Activated CD4-positive, alpha-beta T cell treated with anti-CD3 and anti-CD28 coated beads, Interleukin-2, amount 50 U/mL, for 48 hours (primary cell): Measurements from ENCODE around the gene TDRKH.

Experiments
- DNase-seq, 2 experiments: peaks; one replicate each; pipeline ENCODE4 v3.0.0-alpha.2; 2020

Gene TDRKH, protein sequence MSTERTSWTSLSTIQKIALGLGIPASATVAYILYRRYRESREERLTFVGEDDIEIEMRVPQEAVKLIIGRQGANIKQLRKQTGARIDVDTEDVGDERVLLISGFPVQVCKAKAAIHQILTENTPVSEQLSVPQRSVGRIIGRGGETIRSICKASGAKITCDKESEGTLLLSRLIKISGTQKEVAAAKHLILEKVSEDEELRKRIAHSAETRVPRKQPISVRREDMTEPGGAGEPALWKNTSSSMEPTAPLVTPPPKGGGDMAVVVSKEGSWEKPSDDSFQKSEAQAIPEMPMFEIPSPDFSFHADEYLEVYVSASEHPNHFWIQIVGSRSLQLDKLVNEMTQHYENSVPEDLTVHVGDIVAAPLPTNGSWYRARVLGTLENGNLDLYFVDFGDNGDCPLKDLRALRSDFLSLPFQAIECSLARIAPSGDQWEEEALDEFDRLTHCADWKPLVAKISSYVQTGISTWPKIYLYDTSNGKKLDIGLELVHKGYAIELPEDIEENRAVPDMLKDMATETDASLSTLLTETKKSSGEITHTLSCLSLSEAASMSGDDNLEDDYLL

DNA sequence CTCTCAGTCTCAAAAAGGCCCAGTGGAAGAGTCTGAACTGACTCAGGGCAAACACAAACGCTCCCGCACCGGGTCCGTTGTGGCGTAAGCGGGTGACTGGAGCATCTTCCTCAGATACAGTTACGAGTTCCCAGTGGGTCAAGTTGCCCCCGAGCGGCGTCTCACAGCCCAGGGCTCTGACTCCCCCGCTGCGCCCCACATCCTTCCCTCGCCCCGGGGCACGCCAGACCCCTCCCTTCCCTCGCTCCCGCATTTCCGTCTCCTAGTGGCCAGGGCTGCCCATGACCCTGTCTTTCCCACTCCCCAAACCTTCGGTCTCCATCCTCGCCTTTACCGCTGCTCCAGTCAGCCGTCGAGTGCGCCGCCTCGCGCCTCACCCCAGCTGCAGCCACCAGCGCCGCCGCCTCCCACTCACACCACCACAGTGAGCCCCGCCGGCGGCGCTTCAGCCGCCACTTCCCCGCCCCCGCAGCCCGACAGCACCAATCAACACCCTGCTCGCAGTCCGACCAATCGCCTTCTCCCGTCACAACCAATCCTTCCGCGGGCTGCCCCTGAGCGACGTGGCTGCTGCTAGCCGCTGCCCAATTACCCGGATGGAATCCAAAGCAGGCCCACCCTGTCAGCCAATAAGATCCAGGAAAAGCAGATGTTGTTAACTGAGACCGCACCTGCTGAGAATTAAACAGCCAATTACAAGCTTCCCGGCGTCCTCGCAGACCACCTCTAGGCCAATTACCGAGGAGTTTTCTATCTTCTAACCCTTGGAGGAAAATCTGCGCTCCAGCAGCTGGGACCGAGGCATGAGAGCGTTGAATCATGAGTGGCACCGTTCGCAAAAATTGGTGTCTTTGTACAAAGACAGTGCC, at the start of gene TDRKH:
TSS of gene TDRKH (minus strand) at position 430 of the 869 bp plus-strand sequence. CDS start 7,478 bp downstream, outside the sequence.
- peak; percentile 98 to 99 for DNase-seq

DNA sequence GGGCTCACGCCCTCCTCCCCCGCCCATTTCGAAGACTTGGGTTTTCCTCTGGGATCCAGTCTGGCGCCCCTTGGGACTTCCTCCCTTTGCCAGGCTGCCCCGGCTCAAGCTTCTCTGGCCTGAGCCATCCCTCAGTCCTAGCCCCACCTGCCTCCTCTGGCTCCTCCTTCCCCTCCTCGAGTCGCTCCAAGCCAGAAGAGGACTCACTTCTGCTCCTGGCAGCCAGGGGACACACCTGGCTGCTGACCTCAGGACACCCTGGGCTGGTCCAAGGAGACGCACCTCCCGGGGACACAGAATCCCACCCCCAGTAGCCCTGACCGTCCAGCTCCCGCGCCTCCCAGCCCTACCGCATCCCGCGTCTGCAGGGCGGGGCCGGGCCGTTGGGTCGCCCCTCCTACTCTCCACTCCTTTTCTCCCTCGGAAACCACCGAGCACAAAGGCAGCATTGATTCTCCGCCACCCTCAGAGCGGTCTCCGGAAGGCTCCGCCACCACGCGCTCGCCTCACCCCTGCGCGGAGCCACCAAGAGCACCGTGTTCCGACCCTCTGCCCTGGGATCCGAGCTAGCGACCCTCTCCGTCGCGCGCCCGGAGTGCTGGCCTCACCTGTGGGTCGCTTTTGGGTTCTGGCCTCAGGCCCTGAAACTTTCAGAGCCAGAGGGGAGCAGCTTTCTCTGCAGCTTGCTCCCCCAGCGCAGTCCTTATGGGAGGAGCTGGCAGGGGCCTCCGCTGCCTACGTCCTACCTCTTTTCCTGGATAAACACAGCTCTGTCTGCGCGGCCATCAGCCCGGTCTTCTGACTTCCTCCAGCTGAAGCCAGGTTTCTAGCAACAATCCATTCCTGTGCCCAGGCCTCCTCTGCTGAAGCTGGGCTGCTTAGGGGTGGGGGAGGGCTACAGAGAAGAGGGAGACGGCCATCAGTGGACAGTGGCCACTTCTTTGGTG, 49.4 kb upstream of the TDRKH start, which contains the start of gene C2CD4D:
TSS of gene C2CD4D (minus strand) at position 364 of the 947 bp plus-strand sequence. CDS start 831 bp downstream, outside the sequence.
- peak; percentile 75 to 84 for DNase-seq

DNA sequence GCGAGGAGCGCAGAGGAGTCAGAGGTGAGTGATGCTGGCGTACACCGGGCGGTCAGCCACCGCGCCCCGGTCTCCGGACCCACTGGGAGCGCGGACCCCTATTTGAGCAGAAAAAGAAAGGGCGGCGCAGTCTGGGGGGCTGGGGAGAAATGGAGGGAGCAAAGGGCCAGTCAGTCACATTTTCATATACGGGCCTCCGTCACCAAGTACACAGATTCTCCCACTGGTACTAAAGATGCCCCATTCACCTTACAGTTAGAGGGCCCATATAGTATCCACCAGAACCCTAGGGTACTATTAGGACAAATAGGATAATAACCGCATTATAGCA, 48.7 kb upstream of the TDRKH start:
- DNase-seq: no peak

DNA sequence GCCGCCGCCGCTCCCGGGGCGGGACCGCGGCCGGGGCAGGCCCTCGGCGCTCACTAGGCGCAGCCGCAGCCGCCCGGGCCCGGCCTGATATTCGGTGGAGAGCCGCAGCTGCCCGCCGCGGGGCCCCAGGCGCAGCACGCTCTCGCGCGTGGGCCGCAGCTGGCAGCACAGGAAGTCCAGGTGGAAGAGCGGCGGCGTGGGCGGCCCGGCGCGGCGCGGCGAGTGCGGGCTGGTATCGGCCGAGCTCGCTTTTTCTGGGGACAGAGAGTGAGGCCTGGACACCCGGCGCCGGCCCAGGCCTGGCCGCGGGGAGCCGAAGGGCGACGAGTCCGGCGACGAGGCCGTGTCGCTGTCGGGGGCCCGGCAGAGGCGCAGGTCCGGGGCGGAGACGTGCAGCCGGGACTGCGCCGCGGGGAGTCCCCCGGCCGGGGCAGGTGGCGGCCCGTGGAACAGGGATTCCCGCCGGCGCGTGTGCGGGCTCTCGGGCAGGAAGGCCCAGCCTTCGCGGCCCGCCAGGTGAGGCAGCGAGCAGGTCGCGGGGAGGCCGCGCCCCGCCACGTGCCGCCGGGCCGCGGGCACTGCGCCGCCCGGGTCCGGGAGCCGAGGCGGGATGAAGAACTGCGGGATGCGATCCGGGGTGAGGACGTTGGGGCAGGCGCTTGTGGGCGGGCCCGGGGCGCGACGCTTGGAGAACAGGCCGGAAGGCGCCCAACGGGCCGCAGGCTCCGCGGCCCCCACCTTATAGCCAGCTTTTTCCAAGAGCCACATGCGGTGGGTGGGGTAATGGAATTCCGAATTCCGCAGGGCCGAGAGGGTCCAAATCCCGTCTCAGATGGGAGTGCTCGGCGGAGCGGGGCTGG, 48.2 kb upstream of the TDRKH start:
- DNase-seq: peak in 1 of 2 experiments; percentile 58

DNA sequence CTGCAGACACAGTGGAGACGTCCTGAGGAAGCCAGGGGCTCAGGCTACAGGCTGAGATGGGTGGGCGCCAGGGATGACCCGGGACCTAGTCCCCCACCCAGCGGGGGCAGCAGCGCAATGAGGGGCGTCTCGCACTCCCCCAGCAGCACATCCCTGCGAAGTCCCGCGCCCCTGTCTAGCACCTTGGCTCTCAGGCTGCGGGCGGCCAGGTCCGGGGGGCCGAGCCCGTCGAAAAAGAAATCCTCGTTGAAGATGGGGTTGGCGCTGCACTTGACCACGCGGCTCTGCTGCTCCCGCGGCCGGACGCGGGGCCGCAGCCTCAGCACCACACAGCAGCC, 47.6 kb upstream of the TDRKH start:
- no peak for DNase-seq

DNA sequence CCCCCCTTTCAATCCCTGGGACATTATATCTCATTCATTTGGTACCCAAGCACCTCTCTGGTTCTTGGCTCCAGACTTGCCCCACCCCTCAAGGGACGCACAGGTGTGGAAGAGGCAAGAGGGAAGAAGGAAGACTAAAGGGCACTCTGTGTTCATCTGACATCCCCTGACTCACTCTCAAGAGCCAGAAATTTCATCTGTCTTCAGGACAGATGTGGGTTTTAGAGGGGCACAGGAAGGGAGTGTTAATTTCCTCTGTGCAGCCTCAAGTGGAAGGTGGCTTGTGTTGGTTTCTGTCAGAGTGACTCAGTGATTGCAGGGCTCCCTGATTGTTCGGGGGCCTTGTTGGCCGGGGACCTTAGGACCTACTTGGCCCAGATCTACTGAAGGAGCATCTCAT, 46.9 kb upstream of the TDRKH start:
- DNase-seq: no peak

DNA sequence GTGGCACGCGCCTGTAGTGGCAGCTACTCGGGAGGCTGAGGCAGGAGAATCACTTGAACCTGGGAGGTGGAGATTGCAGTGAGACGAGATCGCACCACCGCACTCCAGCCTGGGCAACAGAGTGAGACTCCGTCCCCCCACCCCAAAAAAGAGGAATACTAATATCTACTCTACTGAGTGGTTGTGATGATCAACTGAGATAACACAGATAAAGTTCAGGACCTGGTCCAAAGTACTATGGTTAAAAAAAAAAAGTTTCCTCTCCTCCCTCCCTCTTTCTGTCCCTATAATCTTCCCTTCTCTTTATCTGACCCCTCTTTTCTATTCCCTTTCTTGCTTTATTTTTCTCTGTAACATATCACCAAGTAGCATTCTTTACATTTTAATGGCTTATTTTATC, 45.3 kb upstream of the TDRKH start:
- no peak for DNase-seq

DNA sequence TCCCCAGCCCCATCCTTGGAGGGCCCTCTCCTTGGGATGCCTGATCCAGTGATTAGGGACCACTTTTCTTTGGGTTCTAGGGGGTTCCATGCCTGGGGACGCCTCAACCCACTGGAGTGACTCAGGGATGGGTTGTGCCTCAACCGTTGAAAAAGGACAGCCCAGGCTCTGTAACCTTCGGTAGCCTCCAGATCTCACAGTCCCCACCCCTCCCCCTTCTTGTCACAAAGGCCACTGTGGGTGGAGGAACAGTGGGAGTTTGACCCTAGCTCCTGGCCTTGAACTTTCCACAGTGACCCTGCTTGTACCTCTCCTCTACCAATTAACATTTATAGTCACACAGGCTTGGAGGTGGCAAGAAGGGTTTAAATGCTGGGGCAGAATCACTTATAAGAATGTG, 43.9 kb upstream of the TDRKH start:
- DNase-seq: no peak

DNA sequence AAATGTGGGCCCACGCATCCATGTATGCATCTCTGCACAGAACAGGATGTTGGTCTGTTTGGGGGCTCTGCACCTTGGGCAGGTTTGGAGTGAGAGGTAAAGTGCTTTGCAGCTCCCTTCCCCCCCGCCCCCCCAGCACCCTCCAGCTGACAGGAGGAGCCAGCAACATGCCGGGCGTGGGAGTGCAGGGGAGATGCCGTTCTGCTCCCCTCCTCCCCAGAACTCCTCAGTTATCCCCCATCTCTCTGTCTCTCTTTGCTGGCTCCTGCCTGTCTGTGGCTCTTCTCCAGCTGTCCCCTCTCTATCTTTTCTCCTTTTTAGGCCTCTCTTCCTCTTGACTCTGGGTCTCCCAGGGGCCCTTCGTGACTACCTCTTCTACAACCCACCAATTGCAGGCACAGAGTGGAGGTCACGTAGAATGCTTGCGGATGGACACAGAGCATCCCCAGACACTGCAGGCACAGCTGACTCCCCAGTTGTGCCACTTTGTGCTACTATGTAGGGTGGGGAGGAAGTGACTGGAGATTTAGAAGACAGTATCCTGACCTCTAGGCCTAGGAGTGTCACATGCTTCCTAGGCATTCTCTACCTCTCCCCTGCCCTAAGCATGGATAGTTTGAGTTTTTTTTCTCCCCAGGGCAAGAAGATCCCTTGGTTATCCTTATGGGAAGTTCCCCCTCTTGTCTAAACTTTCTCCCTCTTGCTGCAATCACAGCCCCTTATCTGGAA, 43.0 kb upstream of the TDRKH start:
- DNase-seq: no peak

DNA sequence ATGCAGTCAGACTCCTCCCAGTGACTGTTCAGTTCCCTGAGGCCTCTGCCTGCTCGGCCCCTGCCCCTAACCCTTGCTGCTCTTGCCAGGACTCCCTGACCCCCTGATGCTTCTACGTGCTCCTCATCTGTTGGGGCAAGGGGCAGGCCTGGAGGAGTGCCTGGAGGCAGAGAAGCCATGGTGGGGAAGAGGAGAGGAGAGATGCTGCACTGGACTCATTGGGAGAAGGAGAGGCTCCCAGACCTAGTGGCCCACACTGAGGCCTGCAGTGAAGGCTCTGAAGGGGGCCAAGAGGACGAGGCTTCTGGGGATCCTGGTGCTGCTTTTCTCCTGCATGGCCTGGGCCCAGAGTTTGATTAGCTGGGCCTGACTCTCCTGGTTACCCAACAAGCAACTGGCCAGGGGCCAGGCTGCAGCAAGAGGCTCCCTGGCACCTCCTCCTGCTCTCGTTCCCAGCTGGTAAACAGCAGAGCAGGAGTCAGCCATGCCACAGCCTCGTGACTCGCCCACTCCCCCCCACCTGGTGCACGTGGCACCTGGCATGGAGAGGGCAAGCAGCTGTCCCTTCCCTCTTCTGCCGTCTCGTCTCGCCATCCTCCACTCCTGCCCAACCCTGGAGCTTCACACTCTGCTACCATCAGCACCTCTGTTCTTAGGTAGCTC, 42.1 kb upstream of the TDRKH start:
- no peak for DNase-seq

DNA sequence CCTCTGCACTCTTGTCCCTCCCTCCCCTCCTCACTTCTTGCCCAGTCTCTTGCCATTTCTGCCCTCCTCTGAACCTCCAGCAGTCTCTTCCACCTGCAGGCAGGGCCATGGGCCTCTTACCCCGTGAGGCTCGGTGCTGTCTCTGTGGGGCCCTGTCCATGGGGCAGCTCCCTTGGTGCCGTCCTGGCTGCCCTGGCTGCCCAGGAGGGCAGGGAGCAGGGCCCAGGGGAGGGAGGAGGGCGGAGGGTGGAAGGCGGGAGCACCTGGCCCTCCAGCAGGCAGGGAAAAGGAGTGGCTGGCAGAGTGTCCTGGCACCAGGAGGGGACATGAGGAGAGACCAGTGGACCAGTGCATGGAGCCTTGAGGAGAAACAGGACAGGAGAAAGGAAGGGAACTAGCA, 41.3 kb upstream of the TDRKH start, which contains the start of gene RORC:
TSS of gene RORC (minus strand) at position 198 of the 400 bp plus-strand sequence. CDS start at position 160, 38 bp downstream.
- no peak for DNase-seq

DNA sequence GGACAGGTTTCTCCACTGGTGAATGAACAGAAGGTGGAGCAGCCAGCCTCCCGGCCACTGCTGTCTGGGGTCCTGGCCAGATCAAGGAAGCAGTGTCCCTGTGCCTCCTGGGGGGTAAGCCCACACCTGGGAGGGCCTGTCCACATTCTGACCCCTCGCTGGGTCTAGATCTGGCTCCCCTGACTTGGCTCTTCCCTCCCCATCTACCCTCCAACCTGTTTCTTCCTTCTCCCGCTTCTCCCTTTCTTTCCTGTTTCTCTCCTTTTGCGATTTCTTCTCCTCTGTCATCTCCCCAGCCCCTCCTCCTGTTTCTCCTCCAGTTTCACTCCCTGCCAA, 40.9 kb upstream of the TDRKH start:
- no peak for DNase-seq

DNA sequence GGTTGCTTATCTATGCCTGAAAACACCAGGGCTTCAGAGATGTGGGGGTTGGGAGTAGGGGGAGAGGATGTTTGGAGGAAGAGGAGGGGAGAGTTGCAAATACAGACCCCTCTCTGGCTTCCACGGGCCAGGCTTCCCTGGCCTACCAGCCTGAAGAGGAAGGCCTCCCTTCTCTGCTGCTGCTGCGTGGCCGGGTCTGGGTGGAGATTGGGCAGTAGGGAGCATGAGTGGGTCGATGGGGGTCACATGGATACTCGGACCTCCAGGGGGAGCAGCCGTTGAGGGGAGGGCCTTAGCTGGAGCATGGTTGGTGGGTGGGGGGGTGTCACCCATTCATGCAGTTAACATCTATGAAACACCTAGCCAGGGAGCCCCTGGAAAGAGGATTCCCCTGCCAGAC, 39.8 kb upstream of the TDRKH start:
- no peak for DNase-seq

DNA sequence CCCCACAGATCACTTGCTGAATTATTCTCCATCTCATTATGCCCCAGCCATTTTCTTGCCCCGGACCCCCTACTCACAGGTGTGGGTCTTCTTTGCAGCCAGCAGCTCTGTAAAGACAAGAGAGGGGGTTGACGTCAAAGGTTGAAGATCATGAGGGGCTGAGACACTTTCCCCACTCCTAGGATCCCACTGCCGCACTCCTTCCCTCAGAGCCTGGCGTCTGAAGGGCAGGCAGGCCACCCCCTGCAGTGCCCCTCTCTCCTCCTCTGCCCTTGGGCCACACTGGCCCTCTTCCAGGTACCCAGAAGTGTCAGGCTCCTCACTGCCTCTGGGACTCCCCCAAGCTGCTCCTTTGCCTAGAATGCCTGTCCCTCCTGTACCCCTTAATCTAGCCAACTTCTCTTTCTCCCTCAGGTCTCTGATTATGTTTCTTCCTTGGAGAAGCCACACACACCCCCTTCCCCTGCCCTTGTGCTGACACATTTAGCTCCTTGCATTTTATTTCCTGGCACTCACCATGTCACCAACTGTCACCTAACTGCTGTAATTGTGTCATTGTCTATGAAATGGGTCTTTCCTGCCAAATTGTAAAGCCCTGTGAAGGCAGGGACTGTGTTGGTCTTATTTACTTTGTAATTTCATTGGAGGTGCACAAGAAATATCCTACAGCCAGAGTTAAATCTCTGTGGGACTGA, 39.2 kb upstream of the TDRKH start:
- no peak for DNase-seq

DNA sequence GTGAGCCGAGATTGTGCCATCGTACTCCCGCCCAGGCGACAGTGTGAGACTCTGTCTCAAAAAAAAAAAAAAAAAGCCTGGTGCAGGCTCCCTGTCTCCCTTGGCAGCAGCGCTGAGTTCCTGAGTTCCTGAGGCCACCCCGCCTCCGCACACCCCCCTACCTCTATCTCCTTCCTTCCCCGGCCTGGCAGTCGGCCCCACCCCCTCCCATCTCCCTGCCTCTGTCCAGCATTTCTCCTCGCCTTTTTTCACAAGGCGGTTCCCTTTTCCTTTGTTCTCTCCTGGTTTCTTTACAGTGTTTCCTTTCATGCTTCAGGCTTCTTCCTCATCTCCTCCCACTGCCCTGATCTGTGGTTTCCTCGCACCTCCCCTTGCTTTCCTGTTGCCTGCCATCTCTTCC, 38.6 kb upstream of the TDRKH start:
- no peak for DNase-seq

DNA sequence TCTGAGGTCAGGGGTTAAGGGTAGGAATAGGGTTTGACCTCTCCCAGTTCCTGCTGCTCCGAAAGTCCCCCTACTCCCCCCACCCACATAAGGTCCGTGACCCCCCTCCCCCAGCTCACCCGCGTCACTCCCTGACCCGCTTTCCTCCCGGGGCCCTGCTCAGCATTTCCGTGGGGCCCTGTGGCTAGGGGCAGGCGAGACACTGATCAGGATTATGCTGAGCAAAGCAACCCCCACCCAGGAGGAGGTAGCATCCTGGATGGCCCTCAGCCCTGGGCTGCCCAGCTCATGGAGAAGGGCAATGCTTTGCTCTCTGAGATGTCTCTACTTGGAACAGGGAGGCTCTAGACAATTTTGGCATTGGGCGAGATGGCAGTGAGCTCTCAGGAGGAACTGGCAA, 37.6 kb upstream of the TDRKH start:
- no peak for DNase-seq

DNA sequence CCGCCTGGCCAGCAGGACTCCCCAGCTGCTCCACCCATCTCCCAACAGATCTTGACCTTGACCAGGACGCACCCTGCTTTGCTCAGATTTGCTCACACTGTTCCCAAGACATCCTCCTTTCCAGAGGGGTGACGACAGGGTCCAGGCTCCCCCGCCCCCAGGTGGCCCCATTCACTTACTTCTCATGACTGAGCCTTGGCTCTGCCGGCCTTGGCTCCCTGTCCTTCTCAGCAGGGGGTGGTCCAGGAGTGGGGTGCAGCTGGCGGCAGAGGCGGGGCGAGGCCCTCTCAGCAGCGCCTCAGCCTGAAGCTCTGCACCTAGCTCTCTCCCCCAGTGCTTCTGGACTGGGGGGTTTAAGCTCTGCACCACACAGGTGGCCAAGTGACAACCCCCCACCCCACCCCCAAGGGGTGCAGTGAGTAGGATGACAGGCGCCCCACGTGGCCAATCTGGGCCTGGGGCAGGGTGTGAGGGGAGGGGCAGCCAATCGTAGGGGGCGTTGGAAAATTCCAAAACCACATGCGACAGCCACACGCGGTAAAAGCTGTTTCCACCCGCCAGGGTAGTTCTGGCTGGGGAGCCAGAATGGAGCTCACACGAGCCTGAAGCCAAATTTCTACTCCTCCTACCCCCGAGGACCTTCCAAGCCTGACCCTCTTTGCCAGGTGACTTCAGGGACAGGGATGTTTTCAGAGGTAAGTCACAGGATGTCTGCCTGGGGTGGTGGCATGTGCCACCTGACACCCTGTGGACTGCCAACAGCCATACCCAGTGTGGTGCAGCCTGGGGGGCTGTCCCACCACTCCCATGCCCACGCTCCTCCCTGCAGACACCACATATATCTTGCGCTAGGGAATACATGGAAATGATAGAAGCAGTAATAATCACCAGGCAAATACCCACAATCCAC, 35.7 kb upstream of the TDRKH start:
- DNase-seq: peak in 1 of 2 experiments; percentile 58

DNA sequence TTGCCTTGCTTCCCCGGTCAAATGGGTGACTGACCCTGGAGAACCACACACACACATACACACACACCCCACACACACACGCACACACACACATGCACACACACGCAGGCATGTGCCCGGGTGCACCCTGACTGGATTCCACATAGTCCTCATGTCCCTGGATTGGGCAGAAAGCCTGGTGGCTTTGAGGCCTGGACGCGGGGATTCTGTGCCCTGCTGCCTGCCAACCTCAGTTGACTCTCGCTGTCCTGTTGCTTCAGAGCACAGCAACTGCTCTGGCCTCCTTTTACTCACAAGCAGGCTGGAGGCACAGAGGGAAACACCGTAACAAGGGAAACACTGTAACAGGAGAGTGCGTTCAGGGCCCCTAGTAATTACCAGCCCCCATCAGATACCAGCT, 34.9 kb upstream of the TDRKH start:
- no peak for DNase-seq

DNA sequence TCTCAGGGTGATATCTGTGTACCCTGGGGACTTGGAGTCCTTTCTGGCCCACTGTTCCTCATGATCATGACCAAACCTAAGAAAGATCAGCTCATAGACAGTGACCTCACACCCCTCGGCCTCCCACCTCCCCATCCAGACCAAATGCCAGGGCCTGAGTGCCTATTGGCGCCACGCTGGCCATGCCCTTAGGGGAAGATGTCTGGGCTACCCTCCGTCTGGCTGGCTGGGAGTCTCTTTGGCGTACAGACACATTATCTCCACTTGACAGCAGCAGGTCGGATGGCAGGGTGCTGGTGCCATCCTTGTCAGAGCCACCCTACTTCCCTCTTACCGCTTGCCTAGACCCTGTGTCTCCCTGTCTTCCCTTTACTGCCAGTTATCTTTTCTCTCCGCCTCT, 32.9 kb upstream of the TDRKH start:
- no peak for DNase-seq
